Measurements from ENCODE around the gene LEPROT.

DNA sequence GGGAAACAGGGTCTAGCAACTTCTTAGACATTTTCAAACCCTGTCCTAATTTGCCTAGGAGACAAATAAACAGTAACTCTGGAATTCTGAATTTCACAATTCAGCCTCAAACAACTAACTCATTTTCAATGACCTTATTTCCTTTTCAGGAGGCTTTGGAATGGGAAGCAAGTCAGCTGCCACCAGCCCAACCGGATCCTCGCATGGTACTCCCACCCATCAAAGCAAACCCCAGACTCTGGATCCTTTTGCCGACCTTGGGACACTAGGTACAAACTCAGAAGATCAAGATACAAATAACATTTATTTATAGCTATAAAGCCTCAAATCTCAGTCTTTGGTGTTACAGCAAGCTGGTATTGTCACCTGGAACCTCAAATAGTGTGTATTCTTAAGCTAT is 18.9 kb upstream of the LEPROT start:
- TF ChIP-seq, protein P1, sequence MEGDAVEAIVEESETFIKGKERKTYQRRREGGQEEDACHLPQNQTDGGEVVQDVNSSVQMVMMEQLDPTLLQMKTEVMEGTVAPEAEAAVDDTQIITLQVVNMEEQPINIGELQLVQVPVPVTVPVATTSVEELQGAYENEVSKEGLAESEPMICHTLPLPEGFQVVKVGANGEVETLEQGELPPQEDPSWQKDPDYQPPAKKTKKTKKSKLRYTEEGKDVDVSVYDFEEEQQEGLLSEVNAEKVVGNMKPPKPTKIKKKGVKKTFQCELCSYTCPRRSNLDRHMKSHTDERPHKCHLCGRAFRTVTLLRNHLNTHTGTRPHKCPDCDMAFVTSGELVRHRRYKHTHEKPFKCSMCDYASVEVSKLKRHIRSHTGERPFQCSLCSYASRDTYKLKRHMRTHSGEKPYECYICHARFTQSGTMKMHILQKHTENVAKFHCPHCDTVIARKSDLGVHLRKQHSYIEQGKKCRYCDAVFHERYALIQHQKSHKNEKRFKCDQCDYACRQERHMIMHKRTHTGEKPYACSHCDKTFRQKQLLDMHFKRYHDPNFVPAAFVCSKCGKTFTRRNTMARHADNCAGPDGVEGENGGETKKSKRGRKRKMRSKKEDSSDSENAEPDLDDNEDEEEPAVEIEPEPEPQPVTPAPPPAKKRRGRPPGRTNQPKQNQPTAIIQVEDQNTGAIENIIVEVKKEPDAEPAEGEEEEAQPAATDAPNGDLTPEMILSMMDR (IDR thresholded peaks at IDR 0.05): no peak
- TF ChIP-seq EP300 (IDR thresholded peaks at IDR 0.05): no peak
- no peak for TF ChIP-seq POLR2A (IDR thresholded peaks at IDR 0.05; ENCODE audit: low read depth)
- no peak for TF ChIP-seq POLR2AphosphoS5 (IDR thresholded peaks at IDR 0.05)
